Measurements from ENCODE around the gene NXN. TPM values are rescaled to one million over a fixed set of nuclear protein-coding genes. Genes with fewer than 3 reads are reported as not detected.
"Not testable (repeated sequence)": the region's sequence is repeated elsewhere in the genome, so short reads cannot be mapped to it uniquely, and the experiment has no call there.

NXN gene
- total and polyA plus RNA-seq, 3 donors from 2014 or later: 22.9 to 26.0 (median 23.0) TPM

DNA sequence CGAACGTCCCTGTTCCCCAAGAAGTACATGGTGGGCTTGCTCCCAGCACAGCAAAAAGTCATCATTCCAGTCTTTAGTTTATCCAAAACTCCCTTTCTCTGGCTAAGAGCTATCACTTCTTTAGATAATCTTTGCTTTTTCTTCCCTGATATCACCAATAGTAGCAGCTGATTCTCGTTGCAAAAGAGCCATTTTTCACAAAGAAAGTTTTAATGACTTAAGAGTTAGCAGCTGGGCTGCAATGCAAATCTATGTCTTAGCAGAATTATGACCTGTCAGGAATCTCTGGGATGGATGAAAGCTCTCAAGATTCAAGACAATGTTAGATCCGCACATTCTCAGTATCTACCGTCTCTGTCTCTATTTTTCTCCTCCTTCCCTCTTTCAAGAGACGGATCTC is 53.8 kb downstream of the NXN start:
- Histone ChIP-seq H3K9me3 (no peaks in the 10 kb centered on the region), H3K27me3 (no peaks in the 10 kb centered on the region), H3K4me3 (no peak overlapping the region), H3K36me3 (ENCODE audit: low read depth, missing control alignments) (no peaks in the 10 kb centered on the region), H3K27ac (no peak overlapping the region), H3K4me1 (no peaks in the 10 kb centered on the region)
- 60 to 79% methylated on average over 6 of the region's 6 CpGs for WGBS, 2 donors
- intact Hi-C loops (cut with DNase I; ENCODE audit: low total_unique reads): no loop called here
- DNase-seq: no peak
- TF ChIP-seq CTCF (IDR thresholded peaks at IDR 0.05): no peak
- TF ChIP-seq POLR2A (IDR thresholded peaks at IDR 0.05): no peak

DNA sequence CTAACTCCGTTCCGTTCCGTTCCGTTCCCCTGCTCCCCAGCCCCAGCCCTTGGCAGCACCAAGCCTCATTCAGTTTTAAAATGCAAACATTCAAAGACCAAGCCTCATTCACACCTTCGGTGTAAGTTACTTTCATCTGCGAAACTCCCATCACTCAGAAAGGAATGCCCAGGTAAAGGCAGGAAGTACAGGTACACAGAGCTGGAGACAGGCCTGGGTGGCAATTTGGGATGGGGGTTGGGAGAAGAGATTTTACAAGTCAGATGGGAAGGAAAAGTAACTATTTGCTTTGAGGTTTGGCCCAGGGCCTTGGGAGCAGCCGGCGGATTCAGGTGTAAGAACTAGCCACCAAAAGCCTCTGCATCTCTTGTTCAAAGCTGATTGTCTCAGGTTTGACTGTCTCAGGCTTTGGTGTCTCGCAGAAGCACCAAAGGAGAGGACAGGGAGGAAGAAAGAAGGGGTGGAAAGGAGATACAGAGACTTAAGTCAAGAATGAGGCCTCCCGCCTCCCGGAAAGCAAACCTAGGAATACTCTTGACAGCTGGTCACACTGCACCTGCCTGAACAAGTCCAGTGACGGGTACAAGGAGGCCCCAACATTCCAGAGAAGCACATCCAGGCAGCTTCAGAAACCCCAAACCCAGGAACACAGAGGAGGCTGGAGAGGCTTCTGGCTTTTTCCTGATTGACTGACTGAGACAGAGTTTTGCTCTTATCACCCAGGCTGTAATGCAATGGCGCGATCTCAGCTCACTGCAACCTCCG is 54.7 kb downstream of the NXN start:
- DNase-seq: no peak
- TF ChIP-seq POLR2A (IDR thresholded peaks at IDR 0.05) (no peak), CTCF (IDR thresholded peaks at IDR 0.05) (no peak)
- Histone ChIP-seq H3K36me3 (ENCODE audit: low read depth, missing control alignments) (no peaks in the 10 kb centered on the region), H3K4me1 (no peaks in the 10 kb centered on the region), H3K27me3 (no peaks in the 10 kb centered on the region), H3K27ac (no peak overlapping the region), H3K4me3 (no peak overlapping the region), H3K9me3 (no peaks in the 10 kb centered on the region)
- 90 to 92% methylated on average over 15 of the region's 15 CpGs for WGBS, 2 donors
- intact Hi-C loops (cut with DNase I; ENCODE audit: low total_unique reads): no loop called here

GRCh38 chr17:924306-924705 is 55.3 kb downstream of the NXN start:
- WGBS, 2 donors: 87 to 94% methylated on average over 15 of the region's 15 CpGs
- H3K4me1 ChIP-seq; H3K27me3 ChIP-seq; DNase-seq; H3K36me3 ChIP-seq (ENCODE audit: low read depth, missing control alignments); H3K9me3 ChIP-seq; H3K27ac ChIP-seq; H3K4me3 ChIP-seq; intact Hi-C loops (cut with DNase I; ENCODE audit: low total_unique reads): not testable (repeated sequence)

DNA sequence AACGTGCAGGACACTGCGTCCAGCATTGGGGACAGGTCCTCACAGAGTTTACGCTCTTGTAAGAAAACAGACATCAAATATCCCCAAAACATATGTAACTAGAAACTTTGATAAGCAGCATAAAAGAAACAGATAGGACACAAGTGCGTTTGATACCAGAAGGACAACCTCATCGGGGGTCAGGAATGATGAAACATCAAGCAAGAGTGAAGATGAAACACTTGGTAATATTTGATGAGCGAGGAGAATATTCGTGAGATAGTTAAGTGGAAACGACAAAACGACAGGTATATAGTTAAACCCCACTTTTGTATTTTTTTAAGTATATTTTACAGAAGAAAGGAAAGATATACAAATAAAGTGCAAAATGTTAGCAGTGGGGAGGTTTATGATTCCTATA is 55.9 kb downstream of the NXN start:
- Histone ChIP-seq H3K4me3 (no peak overlapping the region), H3K36me3 (ENCODE audit: low read depth, missing control alignments) (no peaks in the 10 kb centered on the region), H3K27me3 (no peaks in the 10 kb centered on the region), H3K4me1 (no peaks in the 10 kb centered on the region), H3K27ac (no peak overlapping the region), H3K9me3 (no peaks in the 10 kb centered on the region)
- DNase-seq: no peak
- intact Hi-C loops (cut with DNase I; ENCODE audit: low total_unique reads): no loop called here
- 82 to 86% methylated on average over 9 of the region's 9 CpGs for WGBS, 2 donors
- TF ChIP-seq CTCF (IDR thresholded peaks at IDR 0.05) (no peak), POLR2A (IDR thresholded peaks at IDR 0.05) (no peak)

- no peaks in the 10 kb centered on the region for H3K36me3 ChIP-seq (ENCODE audit: low read depth, missing control alignments)
These were observed 58.4 kb downstream of the NXN start for GRCh38 chr17:921161-921560.

More at GRCh38 chr17:921161-921560, 58.4 kb downstream of the NXN start:
- intact Hi-C loops (cut with DNase I; ENCODE audit: low total_unique reads): no loop called here
- 89 to 93% methylated on average over 13 of the region's 13 CpGs for WGBS, 2 donors
- no peaks in the 10 kb centered on the region for H3K4me1 ChIP-seq
- DNase-seq: no peak
- H3K27me3 ChIP-seq: no peaks in the 10 kb centered on the region
- no peak overlapping the region for H3K27ac ChIP-seq
- H3K9me3 ChIP-seq: no peaks in the 10 kb centered on the region
- TF ChIP-seq CTCF (IDR thresholded peaks at IDR 0.05) (no peak), POLR2A (IDR thresholded peaks at IDR 0.05) (no peak)
- no peak overlapping the region for H3K4me3 ChIP-seq
